Ovary (tissue), 9 donors: ENCODE results near the gene NCOA1. TPM values are rescaled to one million over a fixed set of nuclear protein-coding genes. Genes with fewer than 3 reads are reported as not detected.
"Not testable (repeated sequence)": the region's sequence is repeated elsewhere in the genome, so short reads cannot be mapped to it uniquely, and the experiment has no call there.

Experiments used
- DNase-seq, 5 donors: peaks; one replicate each; pipeline ENCODE4 v3.0.0-alpha.2; 2019 to 2020
- H3K27ac ChIP-seq, 2 donors: fragments of 200-600 bp; one replicate each; pipeline versions ENCODE4 v1.5.1 to v1.8.0; 2019 to 2022
- H3K27me3 ChIP-seq: fragments of 200-600 bp; one replicate; pipeline ENCODE4 v1.8.0; 2022
- H3K36me3 ChIP-seq: fragments of 200-600 bp; sonication (generic); one replicate; pipeline ENCODE4 v1.5.1; 2019
- H3K4me1 ChIP-seq: one replicate; pipeline ENCODE4 v1.8.1; 2013; ENCODE audit warnings: mild to moderate bottlenecking, moderate library complexity; ENCODE audit not compliant: insufficient read depth
- H3K4me3 ChIP-seq: fragments of 200-600 bp; sonication (generic); one replicate; pipeline ENCODE4 v1.5.1; 2017
- H3K9me3 ChIP-seq, 2 donors: fragments of 200-600 bp in 1 of 2; sonication (generic) in 1 of 2; one replicate each; pipeline versions ENCODE4 v1.5.1 to v1.8.1; 2013 to 2019; ENCODE audit warnings: mild to moderate bottlenecking in 1 of 2, moderate library complexity in 1 of 2
- EP300 ChIP-seq: sonication (generic); formaldehyde crosslinking; IDR thresholded peaks from one replicate; pipeline ENCODE4 v1.6.1; 2017; ENCODE audit warnings: antibody characterized with exemption
- POLR2A ChIP-seq: fragments of 450-650 bp; IDR thresholded peaks from one replicate; pipeline ENCODE4 v1.6.1; 2017; ENCODE audit warnings: antibody characterized with exemption, mild to moderate bottlenecking, moderate library complexity
- WGBS, 3 donors: extraction: QIAGEN DNeasy Blood & Tissue Kit in 1 of 3; methylation state at CpG; one replicate each; pipeline versions ENCODE4 v1.1.5 to v1.1.7; 2013 to 2017; 5-methylcytosine and 5-hydroxymethylcytosine counted together
- intact Hi-C, 4 donors: fragments of 100-400 bp; cut with DNase I; formaldehyde crosslinking; loops; one replicate each; pipeline versions ENCODE4 v1.11.0 to v1.15.1; 2022 to 2023
- polyA plus RNA-seq, 2 donors: library from polyadenylated mRNA; stranded (reverse); fragments of 200-250 nt in 1 of 2; fragments of 350-450 nt in 1 of 2; fragmentation: Illumina TruSeq in 1 of 2; extraction: RNeasy Lipid Tissue Mini Kit (QIAGEN cat#74804) in 1 of 2; gene quantifications; one replicate each; pipeline ENCODE4 v1.2.3, GENCODE V29; 2013 to 2014
- total RNA-seq, 7 donors: library from RNA; depleted of rRNA in 2 of 7; stranded (reverse); fragments of >200 nt in 2 of 7; fragmentation: NEBNext Ultra II Directional in 3 of 7; extraction: Animal tissue kit (Norgen Biotek cat#: 25700) in 3 of 7; gene quantifications; one replicate each; pipeline versions ENCODE4 v1.1.0 to v1.2.4, GENCODE V29; 2016 to 2023
- TF ChIP-seq, protein P1 (sequence below), 3 donors: fragments of 450-650 bp in 2 of 3; fragments of 200-600 bp in 1 of 3; IDR thresholded peaks; one replicate each; pipeline versions ENCODE4 v1.5.1 to v1.8.0; 2016 to 2022; ENCODE audit warnings: antibody characterized with exemption in 3 of 3, mild to moderate bottlenecking in 1 of 3
- donor health status: DM: no; HTN: no; CAD: no; lungs with moderate emphysema.
- donor health status: DM: no; HTN: no; CAD: no.
- donor health status: Bipolar disorder and iron deficiency.
- donor health status: DM: yes; HTN: yes; CAD: no.
- donor health status: DM: no; HTN: no; CAD: no.
- donor health status: DM: yes; HTN: yes; CAD: no.

The NCOA1 gene
- total and polyA plus RNA-seq, 9 donors, result 20.2 to 69.0 (median 57.3) TPM

DNA sequence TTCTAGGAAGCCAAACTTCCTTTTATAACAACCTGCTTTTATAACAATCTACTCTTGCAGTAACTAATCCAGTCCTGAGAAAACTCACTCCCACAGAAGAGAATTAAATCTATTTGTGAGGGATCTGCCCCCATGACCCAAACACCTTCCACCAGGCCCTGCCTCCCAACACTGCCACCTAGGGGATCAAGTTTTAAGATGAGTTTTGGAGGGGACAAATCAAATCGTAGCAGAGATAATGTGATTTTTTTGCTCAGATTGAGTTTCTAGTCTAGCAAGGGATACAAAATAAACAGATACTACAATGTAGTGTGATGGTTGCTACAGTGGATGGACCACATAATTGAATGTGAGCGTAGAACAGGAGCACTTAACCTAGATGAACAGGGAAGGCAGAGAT lies 52.2 kb downstream of the NCOA1 start:
- WGBS, 3 donors, result 71 to 94% (median 87%) methylated on average over 2 of the region's 2 CpGs
- Histone ChIP-seq H3K27ac (no peak overlapping the region), H3K4me3 (no peak overlapping the region), H3K27me3 (no peaks in the 10 kb centered on the region), H3K36me3 (no peaks in the 10 kb centered on the region), H3K9me3 (no peaks in the 10 kb centered on the region), H3K4me1 (no peaks in the 10 kb centered on the region)
- no peak for DNase-seq
- intact Hi-C loops, result no loop called here
- TF ChIP-seq EP300, result no peak
- TF ChIP-seq, protein P1, sequence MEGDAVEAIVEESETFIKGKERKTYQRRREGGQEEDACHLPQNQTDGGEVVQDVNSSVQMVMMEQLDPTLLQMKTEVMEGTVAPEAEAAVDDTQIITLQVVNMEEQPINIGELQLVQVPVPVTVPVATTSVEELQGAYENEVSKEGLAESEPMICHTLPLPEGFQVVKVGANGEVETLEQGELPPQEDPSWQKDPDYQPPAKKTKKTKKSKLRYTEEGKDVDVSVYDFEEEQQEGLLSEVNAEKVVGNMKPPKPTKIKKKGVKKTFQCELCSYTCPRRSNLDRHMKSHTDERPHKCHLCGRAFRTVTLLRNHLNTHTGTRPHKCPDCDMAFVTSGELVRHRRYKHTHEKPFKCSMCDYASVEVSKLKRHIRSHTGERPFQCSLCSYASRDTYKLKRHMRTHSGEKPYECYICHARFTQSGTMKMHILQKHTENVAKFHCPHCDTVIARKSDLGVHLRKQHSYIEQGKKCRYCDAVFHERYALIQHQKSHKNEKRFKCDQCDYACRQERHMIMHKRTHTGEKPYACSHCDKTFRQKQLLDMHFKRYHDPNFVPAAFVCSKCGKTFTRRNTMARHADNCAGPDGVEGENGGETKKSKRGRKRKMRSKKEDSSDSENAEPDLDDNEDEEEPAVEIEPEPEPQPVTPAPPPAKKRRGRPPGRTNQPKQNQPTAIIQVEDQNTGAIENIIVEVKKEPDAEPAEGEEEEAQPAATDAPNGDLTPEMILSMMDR (IDR thresholded peaks at IDR 0.05), result no peak
- TF ChIP-seq POLR2A, result no peak

DNA sequence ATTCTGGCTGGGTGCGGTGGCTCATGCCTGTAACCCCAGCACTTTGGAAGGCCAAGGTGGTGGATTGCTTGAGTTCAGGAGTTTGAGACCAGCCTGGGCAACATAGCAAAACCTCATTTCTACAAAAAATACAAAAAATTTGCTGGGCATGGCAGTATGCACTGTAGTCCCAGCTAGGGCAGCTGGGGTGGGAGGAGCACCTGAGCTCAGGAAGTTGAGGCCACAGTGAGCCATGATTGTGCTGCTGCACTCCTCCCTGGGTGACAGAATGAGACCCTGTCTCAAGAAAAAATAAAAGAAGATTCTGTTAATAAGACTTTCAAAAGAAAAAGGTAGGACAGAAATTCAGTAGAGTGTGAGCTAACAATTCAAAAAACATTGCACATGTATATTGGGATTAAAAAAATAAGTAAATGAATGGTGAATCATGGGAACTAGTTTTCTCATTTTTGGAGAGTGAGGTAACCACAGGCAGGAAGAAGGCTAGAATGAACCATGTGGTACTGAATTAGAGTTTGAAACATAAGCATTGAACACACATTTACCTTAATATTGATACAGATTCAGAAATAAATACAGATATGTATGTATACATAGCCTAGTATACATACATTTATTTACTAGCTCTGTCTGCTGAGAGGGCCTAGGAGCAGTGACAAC lies 53.5 kb downstream of the NCOA1 start:
- Histone ChIP-seq H3K9me3 (no peaks in the 10 kb centered on the region), H3K36me3 (no peaks in the 10 kb centered on the region), H3K4me3 (no peak overlapping the region), H3K4me1 (no peaks in the 10 kb centered on the region), H3K27ac (no peak overlapping the region), H3K27me3 (no peaks in the 10 kb centered on the region)
- intact Hi-C loops, result no loop called here
- WGBS, 3 donors, result 96 to 100% (median 100%) methylated on average over 1 of the region's 1 CpG
- TF ChIP-seq EP300, result no peak
- DNase-seq, result no peak

DNA sequence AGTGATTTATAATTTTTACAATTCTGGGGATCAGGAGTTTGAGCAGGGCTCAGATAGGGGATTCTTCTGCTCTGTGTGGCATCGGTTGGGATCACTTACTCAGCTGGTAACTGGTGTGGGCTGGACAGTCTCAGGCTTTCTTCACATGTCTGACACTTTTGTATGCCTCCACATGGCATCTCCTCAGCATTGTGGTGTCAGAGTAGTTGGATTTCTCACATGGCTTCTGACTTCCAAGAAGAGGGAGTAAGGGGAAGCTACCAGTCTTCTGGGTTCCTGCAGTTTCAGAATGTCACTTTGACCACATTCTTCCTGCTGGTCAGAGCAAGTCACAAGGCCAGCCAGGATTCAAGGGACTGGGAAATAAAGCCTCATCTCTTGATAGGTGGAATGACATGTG lies 55.6 kb downstream of the NCOA1 start:
- Histone ChIP-seq H3K27me3 (no peaks in the 10 kb centered on the region), H3K27ac (no peak overlapping the region), H3K4me3 (no peak overlapping the region), H3K9me3 (no peaks in the 10 kb centered on the region), H3K4me1 (no peaks in the 10 kb centered on the region), H3K36me3 (no peaks in the 10 kb centered on the region)
- DNase-seq, result no peak
- WGBS, 3 donors, result 90 to 93% (median 90%) methylated on average over 1 of the region's 1 CpG
- TF ChIP-seq, protein P1 (IDR thresholded peaks at IDR 0.05), result no peak
- intact Hi-C loops, result no loop called here

DNA sequence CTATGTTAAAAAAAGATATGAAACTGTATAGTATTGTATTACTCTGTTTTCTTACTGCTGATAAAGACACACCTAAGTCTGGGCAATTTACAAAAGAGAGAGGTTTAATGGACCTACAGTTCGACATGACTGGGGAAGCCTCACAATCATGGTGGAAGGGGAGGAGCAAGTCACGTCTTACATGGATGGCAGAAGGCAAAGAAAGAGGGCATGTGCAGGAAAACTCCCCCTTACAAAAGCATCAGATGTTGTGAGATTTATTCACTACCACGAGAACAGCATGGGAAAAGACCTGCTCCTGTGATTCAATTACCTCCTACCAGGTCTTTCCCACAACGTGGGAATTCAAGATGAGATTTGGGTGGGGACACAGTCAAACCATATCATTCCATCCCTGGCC lies 57.0 kb downstream of the NCOA1 start:
- intact Hi-C loops, result no loop called here
- no peaks in the 10 kb centered on the region for H3K27me3 ChIP-seq
- 80 to 95% (median 93%) methylated on average over 4 of the region's 4 CpGs for WGBS, 3 donors
- no peaks in the 10 kb centered on the region for H3K36me3 ChIP-seq
- no peak overlapping the region for H3K4me3 ChIP-seq
- no peaks in the 10 kb centered on the region for H3K9me3 ChIP-seq
- DNase-seq, result no peak
- no peaks in the 10 kb centered on the region for H3K4me1 ChIP-seq
- no peak for TF ChIP-seq EP300
- no peak for TF ChIP-seq POLR2A
- TF ChIP-seq, protein P1 (IDR thresholded peaks at IDR 0.05), result no peak
- H3K27ac ChIP-seq, result no peak overlapping the region

DNA sequence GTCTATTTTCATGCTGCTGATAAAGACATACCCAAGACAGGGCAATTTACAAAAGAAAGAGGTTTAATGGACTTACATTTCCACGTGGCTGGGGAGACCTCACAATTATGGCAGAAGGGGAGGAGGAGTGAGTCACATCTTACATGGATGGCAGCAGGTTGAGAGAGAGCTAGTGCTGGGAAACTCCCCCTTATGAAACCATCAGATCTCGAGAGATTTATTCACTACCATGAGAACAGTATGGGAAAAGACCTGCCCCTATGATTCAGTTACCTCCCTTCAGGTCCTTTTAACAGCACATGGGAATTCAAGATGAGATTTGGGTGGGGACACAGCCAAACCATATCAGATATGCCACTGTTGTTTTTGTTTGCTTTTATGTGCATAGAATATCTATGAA lies 59.2 kb downstream of the NCOA1 start:
- H3K4me1 ChIP-seq, H3K4me3 ChIP-seq, H3K27me3 ChIP-seq, H3K27ac ChIP-seq, H3K9me3 ChIP-seq, intact Hi-C loops, DNase-seq, H3K36me3 ChIP-seq: not testable (repeated sequence)
- 68 to 82% (median 72%) methylated on average over 2 of the region's 2 CpGs for WGBS, 3 donors
